Spleen (tissue), 11 donors: ENCODE data around the gene SSBP2. TPM values are rescaled to one million over a fixed set of nuclear protein-coding genes. Genes with fewer than 3 reads are reported as not detected.
"Not testable (repeated sequence)": the region's sequence is repeated elsewhere in the genome, so short reads cannot be mapped to it uniquely, and the experiment has no call there.

ENCODE experiments used
- DNase-seq: peaks from one replicate; pipeline ENCODE4 v3.0.0-alpha.2; 2020
- H3K27ac ChIP-seq, 8 donors: fragments of 200-600 bp; sonication (generic) in 7 of 8; 1 replicate in 4 of 8; 2 replicates in 4 of 8; pipeline versions ENCODE4 v1.5.0 to v1.8.0; 2016 to 2021; ENCODE audit warnings: inconsistent platforms in 4 of 8, mild to moderate bottlenecking in 4 of 8, moderate library complexity in 1 of 8
- H3K27me3 ChIP-seq, 7 donors: fragments of 200-600 bp; sonication (generic) in 6 of 7; replicated peaks in 1 of 7; 1 replicate in 4 of 7; 2 replicates in 3 of 7; pipeline versions ENCODE4 v1.5.0 to v1.8.0; 2016 to 2021; ENCODE audit warnings: inconsistent platforms in 3 of 7, mild to moderate bottlenecking in 1 of 7
- H3K36me3 ChIP-seq, 6 donors: fragments of 200-600 bp; sonication (generic) in 5 of 6; 1 replicate in 4 of 6; 2 replicates in 2 of 6; pipeline versions ENCODE4 v1.5.0 to v1.8.0; 2016 to 2021; ENCODE audit warnings: inconsistent platforms in 2 of 6
- H3K4me1 ChIP-seq, 6 donors: fragments of 200-600 bp; sonication (generic) in 5 of 6; 1 replicate in 3 of 6; 2 replicates in 3 of 6; pipeline versions ENCODE4 v1.5.0 to v1.8.0; 2016 to 2021; ENCODE audit warnings: inconsistent platforms in 3 of 6
- H3K4me3 ChIP-seq, 8 donors: fragments of 200-600 bp; sonication (generic) in 7 of 8; 1 replicate in 4 of 8; 2 replicates in 4 of 8; pipeline versions ENCODE4 v1.5.0 to v1.8.0; 2016 to 2021; ENCODE audit warnings: inconsistent platforms in 4 of 8, mild to moderate bottlenecking in 4 of 8, moderate library complexity in 2 of 8
- H3K9me3 ChIP-seq, 8 donors: fragments of 200-600 bp; sonication (generic) in 7 of 8; 1 replicate in 4 of 8; 2 replicates in 4 of 8; pipeline versions ENCODE4 v1.5.0 to v1.8.0; 2016 to 2021; ENCODE audit warnings: inconsistent platforms in 4 of 8
- POLR2A ChIP-seq, 3 donors: fragments of 450-650 bp; IDR thresholded peaks; one replicate each; pipeline ENCODE4 v1.5.1; 2017; ENCODE audit warnings: antibody characterized with exemption in 3 of 3, mild to moderate bottlenecking in 1 of 3
- POLR2AphosphoS5 ChIP-seq, 3 donors: sonication (generic); formaldehyde crosslinking; IDR thresholded peaks; one replicate each; pipeline ENCODE4 v1.5.1; 2017; ENCODE audit warnings: antibody characterized with exemption in 3 of 3
- WGBS, 5 donors: extraction: QIAGEN DNeasy Blood & Tissue Kit in 3 of 5; methylation state at CpG; one replicate each; pipeline versions ENCODE4 v1.1.5 to v1.1.7; 2013 to 2018; 5-methylcytosine and 5-hydroxymethylcytosine counted together
- intact Hi-C: fragments of 100-400 bp; cut with DNase I; formaldehyde crosslinking; loops from one replicate; pipeline ENCODE4 v1.15.0; 2023; ENCODE audit warnings: low total_unique reads
- polyA plus RNA-seq, 3 donors: library from polyadenylated mRNA; stranded (reverse); fragments of 200-250 nt; gene quantifications; one replicate each; pipeline ENCODE4 v1.2.1, GENCODE V29; 2013
- total RNA-seq, 7 donors: library from RNA; depleted of rRNA in 3 of 7; stranded (reverse); fragments of >200 nt in 3 of 7; fragmentation: NEBNext Ultra II Directional in 4 of 7; extraction: Animal tissue kit (Norgen Biotek cat#: 25700) in 4 of 7; gene quantifications; one replicate each; pipeline versions ENCODE4 v1.1.0 to v1.2.1, GENCODE V29; 2016 to 2021
- TF ChIP-seq, protein P1 (sequence below), 11 experiments: fragments of 200-600 bp in 7 of 11; fragments of 450-650 bp in 4 of 11; sonication (generic) in 4 of 11; IDR thresholded peaks in 8 of 11; conservative IDR thresholded peaks in 3 of 11; 1 replicate in 7 of 11; 2 replicates in 4 of 11; pipeline versions ENCODE4 v1.4.0 to v1.8.0; 2016 to 2021; ENCODE audit warnings: antibody characterized with exemption in 11 of 11, inconsistent platforms in 4 of 11, mild to moderate bottlenecking in 1 of 11
- donor health status: healthy with polysubstance abuse.
- donor health status: DM: no; HTN: no; CAD: no; lungs with moderate emphysema.
- donor health status: DM: no; HTN: no; CAD: no.
- donor health status: Bipolar disorder and iron deficiency.
- donor health status: healthy.
- donor health status: DM: no; HTN: no; CAD: no.
- donor health status: DM: yes; HTN: yes; CAD: no.

Gene SSBP2
- total and polyA plus RNA-seq, 10 donors, result 12.2 to 40.8 (median 29.6) TPM

DNA sequence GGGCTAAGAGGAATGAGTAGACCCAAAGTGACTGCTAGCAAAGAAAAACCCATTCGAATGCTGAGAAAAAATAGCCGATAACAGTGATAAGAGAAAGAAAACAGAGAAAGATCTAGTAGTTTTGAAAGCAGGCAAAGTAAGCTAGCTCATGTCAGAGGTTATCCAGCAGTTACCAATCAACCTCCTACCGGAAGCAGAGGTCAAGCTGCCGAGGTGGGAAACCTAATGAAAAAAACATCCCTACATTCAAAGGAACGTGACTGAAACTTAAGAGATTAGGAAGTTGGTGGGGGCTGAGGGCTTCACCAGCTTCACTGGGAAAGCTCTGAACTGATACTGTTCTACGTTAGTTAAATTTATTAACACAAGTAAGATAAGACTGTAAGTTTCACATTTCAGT lies 32.6 kb downstream of the SSBP2 start:
- H3K4me3 ChIP-seq, result no peak overlapping the region
- peak in 1 of 3 donors; percentile 19 for TF ChIP-seq POLR2AphosphoS5 (IDR thresholded peaks at IDR 0.05)
- no peak for TF ChIP-seq POLR2A (IDR thresholded peaks at IDR 0.05)
- no peak for DNase-seq
- intact Hi-C loops, result no loop called here
- H3K9me3 ChIP-seq, result peaks cover 0 to 3% (median 0%) of the 10 kb centered on the region in 8 donors
- no peaks in the 10 kb centered on the region for H3K36me3 ChIP-seq
- 22 to 31% (median 29%) methylated on average over 6 of the region's 6 CpGs for WGBS, 5 donors
- peak overlapping the region in 4 of 8 donors; percentile 22 to 37 (median 29) for H3K27ac ChIP-seq
- peaks cover 5 to 65% (median 49%) of the 10 kb centered on the region in 6 donors for H3K4me1 ChIP-seq
- no peaks in the 10 kb centered on the region for H3K27me3 ChIP-seq

- Histone ChIP-seq H3K4me1 (peaks cover 5 to 66% (median 48%) of the 10 kb centered on the region in 6 donors), H3K36me3 (no peaks in the 10 kb centered on the region), H3K9me3 (peaks cover 0 to 3% (median 0%) of the 10 kb centered on the region in 8 donors), H3K4me3 (no peak overlapping the region), H3K27ac (peak overlapping the region in 4 of 8 donors; percentile 22 to 37 (median 29)), H3K27me3 (no peaks in the 10 kb centered on the region)
- TF ChIP-seq POLR2AphosphoS5 (IDR thresholded peaks at IDR 0.05), result no peak
- no peak for TF ChIP-seq POLR2A (IDR thresholded peaks at IDR 0.05)
- TF ChIP-seq, protein P1, sequence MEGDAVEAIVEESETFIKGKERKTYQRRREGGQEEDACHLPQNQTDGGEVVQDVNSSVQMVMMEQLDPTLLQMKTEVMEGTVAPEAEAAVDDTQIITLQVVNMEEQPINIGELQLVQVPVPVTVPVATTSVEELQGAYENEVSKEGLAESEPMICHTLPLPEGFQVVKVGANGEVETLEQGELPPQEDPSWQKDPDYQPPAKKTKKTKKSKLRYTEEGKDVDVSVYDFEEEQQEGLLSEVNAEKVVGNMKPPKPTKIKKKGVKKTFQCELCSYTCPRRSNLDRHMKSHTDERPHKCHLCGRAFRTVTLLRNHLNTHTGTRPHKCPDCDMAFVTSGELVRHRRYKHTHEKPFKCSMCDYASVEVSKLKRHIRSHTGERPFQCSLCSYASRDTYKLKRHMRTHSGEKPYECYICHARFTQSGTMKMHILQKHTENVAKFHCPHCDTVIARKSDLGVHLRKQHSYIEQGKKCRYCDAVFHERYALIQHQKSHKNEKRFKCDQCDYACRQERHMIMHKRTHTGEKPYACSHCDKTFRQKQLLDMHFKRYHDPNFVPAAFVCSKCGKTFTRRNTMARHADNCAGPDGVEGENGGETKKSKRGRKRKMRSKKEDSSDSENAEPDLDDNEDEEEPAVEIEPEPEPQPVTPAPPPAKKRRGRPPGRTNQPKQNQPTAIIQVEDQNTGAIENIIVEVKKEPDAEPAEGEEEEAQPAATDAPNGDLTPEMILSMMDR (IDR thresholded peaks at IDR 0.05 in 8 of 11, conservative IDR thresholded peaks at IDR 0.05 in 3 of 11), result no peak
- WGBS, 5 donors, result 79 to 86% (median 82%) methylated on average over 4 of the region's 4 CpGs
- intact Hi-C loops, result no loop called here
- DNase-seq, result no peak
Observed at GRCh38 chr5:81717860-81718259, 33.0 kb downstream of the SSBP2 start.

- Histone ChIP-seq H3K4me3 (no peak overlapping the region), H3K27ac (no peak overlapping the region), H3K9me3 (peaks cover 0 to 3% (median 0%) of the 10 kb centered on the region in 8 donors), H3K27me3 (no peaks in the 10 kb centered on the region), H3K36me3 (no peaks in the 10 kb centered on the region), H3K4me1 (peaks cover 5 to 61% (median 42%) of the 10 kb centered on the region in 6 donors)
- intact Hi-C loops, result no loop called here
- TF ChIP-seq, protein P1 (IDR thresholded peaks at IDR 0.05 in 8 of 11, conservative IDR thresholded peaks at IDR 0.05 in 3 of 11), result no peak
- TF ChIP-seq POLR2AphosphoS5 (IDR thresholded peaks at IDR 0.05), result no peak
- no peak for TF ChIP-seq POLR2A (IDR thresholded peaks at IDR 0.05)
- no peak for DNase-seq
- 91 to 100% (median 100%) methylated on average over 1 of the region's 1 CpG for WGBS, 5 donors
Observed at GRCh38 chr5:81717226-81717625, 33.7 kb downstream of the SSBP2 start.

- H3K4me1 ChIP-seq, result peaks cover 5 to 30% (median 16%) of the 10 kb centered on the region in 6 donors
- WGBS, 5 donors, result 67 to 96% (median 82%) methylated on average over 2 of the region's 2 CpGs
- H3K36me3 ChIP-seq, intact Hi-C loops, H3K9me3 ChIP-seq, H3K4me3 ChIP-seq, DNase-seq, H3K27ac ChIP-seq, H3K27me3 ChIP-seq: not testable (repeated sequence)
Observed at GRCh38 chr5:81714076-81714475, 36.8 kb downstream of the SSBP2 start.

GRCh38 chr5:81708889-81709288 lies 42.0 kb downstream of the SSBP2 start:
- no peak for TF ChIP-seq POLR2AphosphoS5 (IDR thresholded peaks at IDR 0.05)
- TF ChIP-seq, protein P1 (IDR thresholded peaks at IDR 0.05 in 8 of 11, conservative IDR thresholded peaks at IDR 0.05 in 3 of 11), result no peak
- no peak for TF ChIP-seq POLR2A (IDR thresholded peaks at IDR 0.05)
- Histone ChIP-seq H3K9me3 (no peaks in the 10 kb centered on the region), H3K36me3 (no peaks in the 10 kb centered on the region), H3K27me3 (no peaks in the 10 kb centered on the region), H3K4me3 (no peak overlapping the region), H3K27ac (no peak overlapping the region), H3K4me1 (peaks cover 0 to 4% (median 0%) of the 10 kb centered on the region in 6 donors)
- 80 to 91% (median 88%) methylated on average over 1 of the region's 1 CpG for WGBS, 5 donors
- no peak for DNase-seq
- intact Hi-C loops, result no loop called here
